ENCODE measurements around the gene ZNF222.

The ZNF222 gene

GRCh38 chr19:44055870-44056269 is 30.7 kb downstream of the ZNF222 start:
- no peak for DNase-seq

- no peak for DNase-seq
Observed at GRCh38 chr19:44059229-44059628, 34.0 kb downstream of the ZNF222 start.

- no peak for DNase-seq
Observed at GRCh38 chr19:44061038-44061437, 35.9 kb downstream of the ZNF222 start.

DNA sequence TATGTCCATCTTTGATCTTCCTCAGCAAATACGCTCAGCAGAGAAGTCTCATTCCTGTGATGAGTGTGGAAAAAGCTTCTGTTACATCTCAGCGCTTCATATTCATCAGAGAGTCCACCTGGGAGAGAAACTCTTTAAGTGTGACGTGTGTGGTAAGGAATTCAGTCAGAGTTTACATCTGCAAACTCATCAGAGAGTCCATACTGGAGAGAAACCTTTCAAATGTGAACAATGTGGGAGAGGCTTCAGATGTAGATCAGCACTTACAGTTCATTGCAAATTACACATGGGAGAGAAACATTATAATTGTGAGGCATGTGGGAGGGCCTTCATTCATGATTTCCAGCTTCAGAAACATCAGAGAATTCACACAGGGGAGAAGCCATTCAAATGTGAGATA is 41.1 kb downstream of the ZNF222 start:
- no peak for DNase-seq

GRCh38 chr19:44069415-44069814 is 44.2 kb downstream of the ZNF222 start:
- DNase-seq = no peak

DNA sequence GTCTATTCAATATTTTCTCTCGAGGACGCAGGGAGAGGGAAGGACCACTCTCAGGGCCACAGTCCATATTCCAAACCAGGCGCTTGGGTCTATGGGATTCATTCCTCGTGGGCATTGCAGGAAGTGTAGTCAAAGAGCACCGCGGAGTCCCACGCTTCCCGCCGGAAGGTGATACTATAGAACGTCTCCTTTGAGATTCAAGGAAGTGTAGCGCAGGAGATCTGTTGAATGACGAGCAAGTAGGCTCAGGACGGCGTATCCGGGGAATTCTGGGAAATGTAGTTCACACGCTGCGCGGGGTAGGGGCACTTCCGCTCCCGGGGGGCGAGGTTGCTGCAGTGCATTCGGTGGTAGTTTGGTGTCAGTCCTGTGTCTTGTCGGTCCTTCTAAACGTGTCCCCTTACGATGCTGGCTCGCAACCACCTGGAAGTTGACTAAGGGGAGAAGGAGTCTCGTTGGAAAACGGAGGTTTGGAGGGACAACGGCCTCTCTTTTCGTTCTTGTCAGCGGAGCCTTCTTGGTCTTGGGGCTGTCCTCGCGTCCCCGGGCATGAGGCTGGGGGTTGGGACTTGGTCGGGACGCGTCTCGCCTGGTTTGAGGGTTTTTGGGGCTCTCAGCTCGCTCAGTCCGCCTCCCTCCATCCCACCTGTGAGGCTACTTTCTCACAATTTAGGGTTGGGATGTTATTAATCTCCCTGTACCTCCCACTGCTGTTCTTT is 46.8 kb downstream of the ZNF222 start, which contains the start of gene ZNF284:
Gene ZNF284 (plus strand): TSS at position 336 of the 719 bp plus-strand sequence. CDS start 4,231 bp downstream, outside the sequence.
- DNase-seq = peak; percentile 91 to 92

DNA sequence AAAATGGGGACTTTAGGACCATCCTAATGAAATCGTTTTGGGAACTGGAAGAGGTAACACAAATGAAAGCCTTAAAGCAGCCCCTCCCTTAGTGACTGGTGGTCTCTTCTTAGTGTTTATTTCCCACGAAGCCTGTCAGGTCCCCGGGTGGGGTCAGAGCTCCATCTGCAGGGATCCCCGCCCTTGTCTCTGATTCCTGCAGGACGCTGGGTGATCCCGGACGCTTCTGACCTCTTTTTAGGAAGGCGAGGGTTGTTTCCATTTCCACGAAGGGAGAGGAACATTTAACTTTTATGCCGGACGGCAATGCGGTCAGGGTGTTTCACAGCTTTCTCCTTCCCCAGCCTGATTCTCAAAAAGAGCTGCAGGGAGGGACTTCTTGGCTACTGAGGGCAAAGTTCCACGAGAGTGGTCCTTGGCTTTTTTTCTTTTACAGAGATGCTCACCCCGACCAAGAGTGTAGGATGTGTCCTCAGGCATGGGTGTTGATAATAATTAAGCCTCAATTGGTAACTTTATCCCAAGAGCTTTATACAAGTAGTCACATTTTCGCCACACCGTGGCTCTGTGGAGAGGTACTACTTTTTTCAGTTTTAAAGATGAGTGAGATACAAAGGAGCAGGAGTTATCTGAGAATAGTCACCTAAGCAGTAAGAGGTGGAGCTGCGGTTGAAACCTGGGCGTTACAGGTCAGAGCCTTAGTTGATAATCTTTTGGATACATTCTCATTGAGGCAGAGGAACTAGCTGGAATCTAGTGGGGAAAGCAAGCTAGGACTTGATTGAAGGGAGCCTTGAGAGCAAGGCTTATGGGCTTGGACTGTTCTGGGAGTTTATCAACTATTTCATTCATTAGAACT is 47.6 kb downstream of the ZNF222 start:
- DNase-seq = no peak

DNA sequence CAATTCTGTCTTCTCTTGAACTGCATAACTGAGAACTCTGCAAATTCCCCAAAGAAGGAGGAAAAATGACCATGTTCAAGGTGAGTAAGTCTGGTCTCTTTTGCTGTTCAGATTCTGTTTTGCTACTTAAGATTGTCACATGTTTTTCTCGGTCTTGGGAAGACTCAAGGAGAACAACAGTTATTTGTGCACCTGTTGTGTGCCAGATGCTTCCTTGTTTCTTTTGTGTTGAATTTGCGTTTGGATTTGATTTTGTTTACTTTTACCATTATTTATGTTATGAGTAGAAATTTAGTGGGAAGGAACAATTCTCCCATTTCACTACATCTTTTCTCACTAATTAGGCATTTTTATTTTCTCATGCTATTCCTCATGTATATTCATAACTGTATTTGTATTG is 51.1 kb downstream of the ZNF222 start:
- no peak for DNase-seq
